A549 (cell line): Measurements from ENCODE around the gene SIK3. TPM values are rescaled to one million over a fixed set of nuclear protein-coding genes. Genes with fewer than 3 reads are reported as not detected.
"Not testable (repeated sequence)": the region's sequence is repeated elsewhere in the genome, so short reads cannot be mapped to it uniquely, and the experiment has no call there.

Experiments
- ATAC-seq, 2 experiments: fragments of 200-7000 bp in 1 of 2; fragments of >200 bp in 1 of 2; cut with Nextera tagmentation in 1 of 2; cut with Tn5 transposase in 1 of 2; 3 replicates each; pipeline versions ENCODE4 v1.8.0 to v1.9.1; 2018 to 2020; ENCODE audit warnings: mild to moderate bottlenecking in 1 of 2, moderate library complexity in 1 of 2
- CTCF ChIA-PET: fragments of 300-600 bp; sonication (Branson Sonifier 250); formaldehyde crosslinking; extraction: SDS; loops from one replicate; lab custom pipeline; 2021; ENCODE audit warnings: antibody characterized with exemption, inconsistent platforms; lab: Yijun Ruan, JAX
- POLR2A ChIA-PET: fragments of 350-600 bp; formaldehyde crosslinking; extraction: SDS; loops from one replicate; lab custom pipeline; 2021; ENCODE audit warnings: antibody characterized with exemption, inconsistent platforms; lab: Yijun Ruan, JAX
- DNase-seq, 2 experiments: peaks; one replicate each; pipeline versions ENCODE4 v3.0.0 to v3.0.0-alpha.2; 2011 to 2016; ENCODE audit warnings: low read depth in 1 of 2, low spot score in 1 of 2
- FAIRE-seq: peaks from 2 replicates; lab custom pipeline; 2011; peaks lifted over from hg19 to GRCh38; lab: Jason Lieb, UNC
- H3K27ac ChIP-seq, 2 experiments: fragments of >200 bp; sonication (Bioruptor Twin); formaldehyde crosslinking; 3 replicates each; pipeline ENCODE4 v1.5.1; 2016 to 2017
- H3K4me1 ChIP-seq: fragments of >200 bp; sonication (Bioruptor Twin); formaldehyde crosslinking; 3 replicates; pipeline ENCODE4 v1.6.1; 2016
- H3K4me2 ChIP-seq: fragments of >200 bp; sonication (Bioruptor Twin); formaldehyde crosslinking; 3 replicates; pipeline ENCODE4 v1.6.1; 2016
- H3K4me3 ChIP-seq: fragments of >200 bp; sonication (Bioruptor Twin); formaldehyde crosslinking; 3 replicates; pipeline ENCODE4 v1.5.1; 2016
- H3K9me3 ChIP-seq: fragments of >200 bp; sonication (Bioruptor Twin); formaldehyde crosslinking; 3 replicates; pipeline ENCODE4 v1.6.1; 2016
- CBX2 ChIP-seq: fragments of 200-600 bp; sonication (generic); IDR thresholded peaks from 2 replicates; pipeline ENCODE4 v1.6.1; 2016; ENCODE audit warnings: low read depth, mild to moderate bottlenecking, borderline replicate concordance
- CHD2 ChIP-seq: fragments of 150-350 bp; IDR thresholded peaks from 2 replicates; pipeline ENCODE4 v1.6.1; 2014; ENCODE audit warnings: low read length; ENCODE audit not compliant: partially characterized antibody
- CHD4 ChIP-seq: fragments of 200-600 bp; sonication (generic); IDR thresholded peaks from 2 replicates; pipeline ENCODE4 v1.6.1; 2016; ENCODE audit warnings: antibody characterized with exemption, mild to moderate bottlenecking, borderline replicate concordance
- ELK1 ChIP-seq: fragments of 150-350 bp; IDR thresholded peaks from 2 replicates; pipeline ENCODE4 v1.6.1; 2014; ENCODE audit warnings: low read depth, mild to moderate bottlenecking, low read length
- FOSB ChIP-seq: fragments of 250-450 bp; sonication (Bioruptor Pico); IDR thresholded peaks from 2 replicates; pipeline ENCODE4 v1.5.0; 2020; ENCODE audit warnings: mild to moderate bottlenecking, moderate library complexity
- HDAC2 ChIP-seq: fragments of 200-600 bp; sonication (generic); IDR thresholded peaks from 2 replicates; pipeline ENCODE4 v1.6.1; 2016
- HMGXB4 ChIP-seq: fragments of 250-450 bp; sonication (Bioruptor Pico); IDR thresholded peaks from 2 replicates; pipeline ENCODE4 v1.5.0; 2021; ENCODE audit warnings: mild to moderate bottlenecking, moderate library complexity, borderline replicate concordance
- HOXA7 ChIP-seq: fragments of 250-450 bp; sonication (Bioruptor Pico); IDR thresholded peaks from 2 replicates; pipeline ENCODE4 v1.5.0; 2020; ENCODE audit warnings: mild to moderate bottlenecking, moderate library complexity
- HOXB13 ChIP-seq: fragments of 250-450 bp; sonication (Bioruptor Pico); IDR thresholded peaks from 2 replicates; pipeline ENCODE4 v1.5.0; 2020; ENCODE audit warnings: low read depth, mild to moderate bottlenecking, moderate library complexity
- JUN ChIP-seq, 2 experiments: fragments of >200 bp; sonication (Bioruptor Twin); formaldehyde crosslinking; IDR thresholded peaks; 2 replicates in 1 of 2; 3 replicates in 1 of 2; pipeline ENCODE4 v1.6.1; 2016 to 2017
- JUNB ChIP-seq: fragments of >200 bp; sonication (Bioruptor Twin); formaldehyde crosslinking; IDR thresholded peaks from 2 replicates; pipeline ENCODE4 v1.6.1; 2016
- MAZ ChIP-seq: fragments of 150-350 bp; IDR thresholded peaks from 2 replicates; pipeline ENCODE4 v1.6.1; 2014; ENCODE audit warnings: antibody characterized with exemption, low read depth, low read length, borderline replicate concordance
- PHF8 ChIP-seq: fragments of 200-600 bp; sonication (generic); IDR thresholded peaks from 2 replicates; pipeline ENCODE4 v1.6.1; 2016; ENCODE audit warnings: low read depth, mild to moderate bottlenecking, antibody characterized with exemption, moderate library complexity, borderline replicate concordance
- RCOR1 ChIP-seq: fragments of 150-350 bp; IDR thresholded peaks from 2 replicates; pipeline ENCODE4 v1.6.1; 2014; ENCODE audit warnings: antibody characterized with exemption, low read length, low read depth
- REST ChIP-seq: fragments of 200-600 bp; sonication (generic); IDR thresholded peaks from 2 replicates; pipeline ENCODE4 v1.6.1; 2016; ENCODE audit warnings: antibody characterized with exemption, mild to moderate bottlenecking, moderate library complexity
- RFX5 ChIP-seq: fragments of 450-650 bp; IDR thresholded peaks from 2 replicates; pipeline ENCODE4 v1.7.1; 2014; ENCODE audit warnings: antibody characterized with exemption, mild to moderate bottlenecking, moderate library complexity
- RNF2 ChIP-seq: fragments of 200-600 bp; sonication (generic); IDR thresholded peaks from 2 replicates; pipeline ENCODE4 v1.6.1; 2016; ENCODE audit warnings: low read depth, mild to moderate bottlenecking, antibody characterized with exemption, moderate library complexity, borderline replicate concordance
- SMC3 ChIP-seq: fragments of >200 bp; sonication (Bioruptor Twin); formaldehyde crosslinking; IDR thresholded peaks from 3 replicates; pipeline ENCODE4 v1.6.1; 2018; ENCODE audit warnings: inconsistent platforms
- TFCP2L1 ChIP-seq: fragments of 250-450 bp; sonication (Bioruptor Pico); IDR thresholded peaks from 2 replicates; pipeline ENCODE4 v1.5.0; 2021; ENCODE audit warnings: mild to moderate bottlenecking
- ZC3H11A ChIP-seq: fragments of 450-650 bp; IDR thresholded peaks from 2 replicates; pipeline ENCODE4 v1.6.1; 2014; ENCODE audit warnings: antibody characterized with exemption, mild to moderate bottlenecking
- ZNF302 ChIP-seq: fragments of 250-450 bp; sonication (Bioruptor Pico); IDR thresholded peaks from 2 replicates; pipeline ENCODE4 v1.9.0; 2021; ENCODE audit warnings: inconsistent platforms, mild to moderate bottlenecking, moderate library complexity
- ZSCAN20 ChIP-seq: fragments of 250-450 bp; sonication (Bioruptor Pico); IDR thresholded peaks from 2 replicates; pipeline ENCODE4 v1.8.0; 2022; ENCODE audit warnings: mild to moderate bottlenecking, moderate library complexity
- WGBS: methylation state at CpG from one replicate; pipeline ENCODE4 v1.1.6; 2017; ENCODE audit errors: missing lambda C conversion rate; 5-methylcytosine and 5-hydroxymethylcytosine counted together
- polyA plus RNA-seq, 4 experiments: library from polyadenylated mRNA; depleted of rRNA in 3 of 4; stranded (reverse); fragments of >200 nt; fragmentation: RNase III in 1 of 4; extraction: RNeasy Plus Mini Kit Qiagen cat#74134 plus additional on column Dnase treatment in 1 of 4; gene quantifications; 2 replicates in 3 of 4; 3 replicates in 1 of 4; pipeline ENCODE4 v1.2.3, GENCODE V29; 2011 to 2017

The SIK3 gene
- polyA plus RNA-seq, 2 of the 4 experiments (the other 2 are of a cell fraction): 8.2 to 9.0 TPM

GRCh38 chr11:117046627-117047026 lies 51.6 kb downstream of the SIK3 start:
- CTCF ChIA-PET, ATAC-seq, H3K4me3 ChIP-seq, POLR2A ChIA-PET, H3K27ac ChIP-seq, DNase-seq, H3K9me3 ChIP-seq, FAIRE-seq, H3K4me2 ChIP-seq: not testable (repeated sequence)
- WGBS: 91% methylated on average over 5 of the region's 5 CpGs
- peaks cover 18% of the 10 kb centered on the region; the same call in 2 of the 3 replicates for H3K4me1 ChIP-seq

GRCh38 chr11:117045956-117046355 lies 52.3 kb downstream of the SIK3 start:
- ChIA-PET CTCF (no interaction called here), POLR2A (no interaction called here)
- TF ChIP-seq FOSB (CRISPR knock-in tag): no peak
- TF ChIP-seq SMC3: no peak
- TF ChIP-seq JUNB: no peak
- TF ChIP-seq REST: no peak
- TF ChIP-seq JUN (IDR thresholded peaks at IDR 0.05): no peak
- TF ChIP-seq ZNF302: no peak
- no peak for TF ChIP-seq HDAC2
- no peak for TF ChIP-seq CHD2
- TF ChIP-seq TFCP2L1 (CRISPR knock-in tag): no peak
- TF ChIP-seq HOXA7 (CRISPR knock-in tag): no peak
- TF ChIP-seq RNF2: no peak
- no peak for TF ChIP-seq RCOR1
- DNase-seq (no peak), ATAC-seq (peak in 1 of 2 experiments; percentile 42; a peak in 2 of 6 replicates), FAIRE-seq (no peak)
- Histone ChIP-seq H3K27ac (no peak overlapping the region), H3K4me2 (no peak overlapping the region), H3K9me3 (no peaks in the 10 kb centered on the region), H3K4me3 (no peak overlapping the region), H3K4me1 (peaks cover 18% of the 10 kb centered on the region; the same call in 2 of the 3 replicates)
- 71% methylated on average over 1 of the region's 1 CpG for WGBS

- TF ChIP-seq ZSCAN20 (CRISPR knock-in tag) (no peak), PHF8 (no peak), SMC3 (no peak), HOXA7 (CRISPR knock-in tag) (no peak), JUNB (no peak), ZC3H11A (no peak), HOXB13 (CRISPR knock-in tag) (no peak), HMGXB4 (CRISPR knock-in tag) (no peak), MAZ (no peak), ELK1 (no peak), RNF2 (no peak), CHD4 (no peak), HDAC2 (no peak), RFX5 (no peak), TFCP2L1 (CRISPR knock-in tag) (no peak), CBX2 (no peak)
- TF ChIP-seq, all 56 proteins: peak for 0
These were observed 53.0 kb downstream of the SIK3 start for GRCh38 chr11:117045196-117045595.

More at GRCh38 chr11:117045196-117045595, 53.0 kb downstream of the SIK3 start:
- FAIRE-seq: no peak
- Histone ChIP-seq H3K4me2 (peak overlapping the region; percentile 39; the same call in 2 of the 3 replicates), H3K4me3 (no peak overlapping the region), H3K9me3 (no peaks in the 10 kb centered on the region), H3K27ac (no peak overlapping the region), H3K4me1 (peaks cover 22% of the 10 kb centered on the region)
- POLR2A ChIA-PET: no interaction called here
- WGBS: 61% methylated on average over 5 of the region's 5 CpGs
- peak in 1 of 2 experiments; percentile 50; a peak in 3 of 6 replicates for ATAC-seq
- CTCF ChIA-PET: no interaction called here
- DNase-seq: no peak
